Breast epithelium (tissue), 3 donors: ENCODE results near the gene ADCY6.

Source experiments
- POLR2A ChIP-seq: fragments of 450-650 bp; IDR thresholded peaks from one replicate; pipeline ENCODE4 v1.6.1; 2016; ENCODE audit warnings: antibody characterized with exemption, mild to moderate bottlenecking, moderate library complexity
- POLR2AphosphoS5 ChIP-seq, 3 donors: sonication (generic); formaldehyde crosslinking; IDR thresholded peaks; one replicate each; pipeline ENCODE4 v1.6.1; 2017; ENCODE audit warnings: antibody characterized with exemption in 3 of 3
- TF ChIP-seq, protein P1 (sequence below), 3 donors: fragments of 450-650 bp; IDR thresholded peaks; one replicate each; pipeline ENCODE4 v1.5.1; 2016 to 2017; ENCODE audit warnings: antibody characterized with exemption in 3 of 3, mild to moderate bottlenecking in 3 of 3, moderate library complexity in 3 of 3

DNA sequence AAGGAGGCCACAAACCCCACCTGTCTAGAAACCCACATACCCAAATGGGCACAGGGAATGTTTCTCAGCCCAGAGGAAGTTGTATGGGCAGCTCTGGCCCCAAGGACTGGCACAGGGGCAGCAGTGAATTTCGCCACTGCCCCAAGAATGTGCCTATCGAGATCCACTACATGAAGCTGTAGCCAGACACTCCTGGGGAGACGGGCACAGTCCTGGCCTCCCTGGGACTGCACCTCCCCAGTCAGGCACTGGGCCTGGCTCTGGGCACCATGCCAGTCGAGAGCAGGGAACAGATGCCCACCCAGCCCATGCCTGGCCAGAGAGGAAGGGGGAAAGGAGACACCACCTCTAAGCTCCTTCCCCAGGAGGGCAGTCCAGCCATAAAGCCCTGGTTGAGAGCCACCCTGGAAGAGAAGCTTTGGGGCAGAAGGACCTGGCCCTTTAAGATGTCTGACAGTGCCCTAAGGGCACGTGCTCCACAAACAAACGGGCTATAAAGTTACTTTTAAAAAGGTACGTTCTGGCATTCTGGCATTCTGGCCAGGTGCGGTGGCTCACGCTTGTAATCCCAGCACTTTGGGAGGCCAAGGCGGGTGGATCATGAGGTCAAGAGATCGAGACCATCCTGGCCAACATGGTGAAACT lies 8.4 kb downstream of the ADCY6 start:
- TF ChIP-seq, protein P1, sequence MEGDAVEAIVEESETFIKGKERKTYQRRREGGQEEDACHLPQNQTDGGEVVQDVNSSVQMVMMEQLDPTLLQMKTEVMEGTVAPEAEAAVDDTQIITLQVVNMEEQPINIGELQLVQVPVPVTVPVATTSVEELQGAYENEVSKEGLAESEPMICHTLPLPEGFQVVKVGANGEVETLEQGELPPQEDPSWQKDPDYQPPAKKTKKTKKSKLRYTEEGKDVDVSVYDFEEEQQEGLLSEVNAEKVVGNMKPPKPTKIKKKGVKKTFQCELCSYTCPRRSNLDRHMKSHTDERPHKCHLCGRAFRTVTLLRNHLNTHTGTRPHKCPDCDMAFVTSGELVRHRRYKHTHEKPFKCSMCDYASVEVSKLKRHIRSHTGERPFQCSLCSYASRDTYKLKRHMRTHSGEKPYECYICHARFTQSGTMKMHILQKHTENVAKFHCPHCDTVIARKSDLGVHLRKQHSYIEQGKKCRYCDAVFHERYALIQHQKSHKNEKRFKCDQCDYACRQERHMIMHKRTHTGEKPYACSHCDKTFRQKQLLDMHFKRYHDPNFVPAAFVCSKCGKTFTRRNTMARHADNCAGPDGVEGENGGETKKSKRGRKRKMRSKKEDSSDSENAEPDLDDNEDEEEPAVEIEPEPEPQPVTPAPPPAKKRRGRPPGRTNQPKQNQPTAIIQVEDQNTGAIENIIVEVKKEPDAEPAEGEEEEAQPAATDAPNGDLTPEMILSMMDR (IDR thresholded peaks at IDR 0.05), result no peak
- TF ChIP-seq POLR2A (no peak), POLR2AphosphoS5 (IDR thresholded peaks at IDR 0.05) (no peak)
